Measurements from ENCODE around the gene GALC. TPM values are rescaled to one million over a fixed set of nuclear protein-coding genes. Genes with fewer than 3 reads are reported as not detected.

GALC gene
- polyA plus RNA-seq, 4 donors, result 15.7 to 116 (median 22.4) TPM

DNA sequence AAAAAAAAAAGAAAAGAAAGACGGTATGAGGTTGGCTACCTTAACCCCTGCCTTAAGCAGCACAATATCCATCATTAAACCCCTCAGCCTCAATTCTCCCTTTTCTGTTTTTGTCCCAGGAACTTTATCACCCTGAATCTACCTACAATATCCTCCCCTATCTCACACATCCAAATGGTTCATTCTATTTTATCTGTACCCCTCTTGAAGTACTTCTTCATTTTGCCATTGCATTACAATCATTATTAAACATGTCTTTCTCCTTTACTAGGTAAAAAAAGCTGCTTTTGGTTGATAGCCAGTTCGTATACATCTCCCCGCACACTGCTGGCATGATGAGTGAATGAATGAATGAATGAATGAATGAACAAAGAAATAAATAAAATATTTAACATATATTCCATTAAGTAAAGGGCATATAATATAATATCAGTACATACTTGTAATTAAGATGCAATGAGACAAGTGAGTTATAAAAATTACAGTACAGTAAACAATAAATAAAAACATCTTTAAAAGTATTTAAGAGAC, 11.6 kb upstream of the GALC start:
- DNase-seq (no peak), FAIRE-seq (no peak)
- H3K9me3 ChIP-seq (ENCODE audit: control insufficient read depth in 2 of 2, insufficient read depth in 1 of 2, low read depth in 1 of 2, low read length in 1 of 2), result no peaks in the 10 kb centered on the region
- no peaks in the 10 kb centered on the region for H3K27me3 ChIP-seq (ENCODE audit: control insufficient read depth in 3 of 3, insufficient read depth in 3 of 3, low read length in 3 of 3)
- no peaks in the 10 kb centered on the region for H3K4me1 ChIP-seq (ENCODE audit: control insufficient read depth in 3 of 3, insufficient read depth in 2 of 3, low read depth in 1 of 3, low read length in 2 of 3)
- no peak overlapping the region for H3K4me3 ChIP-seq (ENCODE audit: low read depth in 1 of 3, low read length in 3 of 3)
- H3K27ac ChIP-seq (ENCODE audit: low read depth in 1 of 3, low read length in 2 of 3), result no peak overlapping the region
- H3K36me3 ChIP-seq (ENCODE audit: control insufficient read depth in 3 of 3, insufficient read depth in 2 of 3, low read depth in 1 of 3, low read length in 3 of 3), result no peaks in the 10 kb centered on the region
- WGBS, 3 donors, result 57 to 85% (median 65%) methylated on average over 3 of the region's 3 CpGs

GRCh38 chr14:88003425-88003824, 10.4 kb upstream of the GALC start:
- Histone ChIP-seq H3K27me3 (ENCODE audit: control insufficient read depth in 3 of 3, insufficient read depth in 3 of 3, low read length in 3 of 3) (no peaks in the 10 kb centered on the region), H3K9me3 (ENCODE audit: control insufficient read depth in 2 of 2, insufficient read depth in 1 of 2, low read depth in 1 of 2, low read length in 1 of 2) (no peaks in the 10 kb centered on the region), H3K27ac (ENCODE audit: low read depth in 1 of 3, low read length in 2 of 3) (no peak overlapping the region), H3K4me1 (ENCODE audit: control insufficient read depth in 3 of 3, insufficient read depth in 2 of 3, low read depth in 1 of 3, low read length in 2 of 3) (peaks cover 0 to 11% (median 4%) of the 10 kb centered on the region in 3 donors), H3K36me3 (ENCODE audit: control insufficient read depth in 3 of 3, insufficient read depth in 2 of 3, low read depth in 1 of 3, low read length in 3 of 3) (no peaks in the 10 kb centered on the region), H3K4me3 (ENCODE audit: low read depth in 1 of 3, low read length in 3 of 3) (no peak overlapping the region)
- 78 to 85% (median 84%) methylated on average over 4 of the region's 4 CpGs for WGBS, 3 donors
- FAIRE-seq (no peak), DNase-seq (no peak)

GRCh38 chr14:88002421-88003075, 9.6 kb upstream of the GALC start:
- 74 to 95% (median 74%) methylated on average over 4 of the region's 4 CpGs for WGBS, 3 donors
- H3K9me3 ChIP-seq (ENCODE audit: control insufficient read depth in 2 of 2, insufficient read depth in 1 of 2, low read depth in 1 of 2, low read length in 1 of 2), result no peaks in the 10 kb centered on the region
- peaks cover 0 to 13% (median 4%) of the 10 kb centered on the region in 3 donors for H3K4me1 ChIP-seq (ENCODE audit: control insufficient read depth in 3 of 3, insufficient read depth in 2 of 3, low read depth in 1 of 3, low read length in 2 of 3)
- FAIRE-seq, result no peak
- H3K27me3 ChIP-seq (ENCODE audit: control insufficient read depth in 3 of 3, insufficient read depth in 3 of 3, low read length in 3 of 3), result no peaks in the 10 kb centered on the region
- H3K36me3 ChIP-seq (ENCODE audit: control insufficient read depth in 3 of 3, insufficient read depth in 2 of 3, low read depth in 1 of 3, low read length in 3 of 3), result no peaks in the 10 kb centered on the region
- no peak overlapping the region for H3K4me3 ChIP-seq (ENCODE audit: low read depth in 1 of 3, low read length in 3 of 3)
- DNase-seq, result no peak
- H3K27ac ChIP-seq (ENCODE audit: low read depth in 1 of 3, low read length in 2 of 3), result peak overlapping the region in 2 of 3 donors; percentile 4 to 29

DNA sequence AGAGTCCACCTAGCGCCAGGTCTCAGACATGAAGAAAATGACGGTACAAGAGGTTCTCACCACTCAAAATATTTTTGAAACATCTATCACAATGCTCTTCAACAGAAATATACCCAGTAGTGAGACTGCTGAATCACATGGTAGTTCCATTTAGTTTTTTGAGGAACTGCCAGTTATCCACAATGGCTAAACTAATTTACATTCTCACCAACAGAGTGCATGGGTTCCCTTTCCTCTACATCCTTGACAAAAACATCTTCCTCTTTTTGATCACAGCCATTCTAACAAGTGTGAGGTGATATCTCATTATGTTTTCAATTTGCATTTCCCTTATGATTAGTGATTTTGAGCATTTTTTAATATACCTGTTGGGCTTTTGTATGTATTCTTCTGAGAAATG, 6.3 kb upstream of the GALC start:
- no peak for DNase-seq
- WGBS, 3 donors, result 83 to 88% (median 85%) methylated on average over 2 of the region's 2 CpGs
- no peaks in the 10 kb centered on the region for H3K9me3 ChIP-seq (ENCODE audit: control insufficient read depth in 2 of 2, insufficient read depth in 1 of 2, low read depth in 1 of 2, low read length in 1 of 2)
- peaks cover 0 to 41% (median 5%) of the 10 kb centered on the region in 3 donors for H3K4me1 ChIP-seq (ENCODE audit: control insufficient read depth in 3 of 3, insufficient read depth in 2 of 3, low read depth in 1 of 3, low read length in 2 of 3)
- no peaks in the 10 kb centered on the region for H3K27me3 ChIP-seq (ENCODE audit: control insufficient read depth in 3 of 3, insufficient read depth in 3 of 3, low read length in 3 of 3)
- FAIRE-seq, result no peak
- H3K27ac ChIP-seq (ENCODE audit: low read depth in 1 of 3, low read length in 2 of 3), result peak overlapping the region in 1 of 3 donors; percentile 59
- no peaks in the 10 kb centered on the region for H3K36me3 ChIP-seq (ENCODE audit: control insufficient read depth in 3 of 3, insufficient read depth in 2 of 3, low read depth in 1 of 3, low read length in 3 of 3)
- no peak overlapping the region for H3K4me3 ChIP-seq (ENCODE audit: low read depth in 1 of 3, low read length in 3 of 3)

DNA sequence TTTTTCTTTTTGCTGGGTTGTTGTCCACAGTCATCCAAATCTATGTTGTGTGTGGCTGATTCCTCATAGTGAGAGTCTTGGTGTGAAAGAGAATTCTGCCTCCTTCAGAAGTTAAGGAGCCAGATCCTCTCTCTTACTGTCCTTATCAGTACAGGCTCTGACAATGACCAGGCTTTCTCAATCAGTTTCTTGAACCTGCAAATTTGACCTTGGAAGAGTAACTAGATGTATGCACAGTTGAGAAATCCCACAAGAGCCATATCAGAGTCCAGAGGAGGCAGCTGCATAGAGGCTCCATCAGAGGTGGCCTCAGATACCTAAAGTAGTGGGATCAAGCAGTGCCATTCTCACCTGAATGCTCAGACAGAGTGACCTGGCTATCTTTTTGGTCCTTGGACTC, 5.5 kb upstream of the GALC start:
- Histone ChIP-seq H3K4me3 (ENCODE audit: low read depth in 1 of 3, low read length in 3 of 3) (no peak overlapping the region), H3K4me1 (ENCODE audit: control insufficient read depth in 3 of 3, insufficient read depth in 2 of 3, low read depth in 1 of 3, low read length in 2 of 3) (peaks cover 2 to 49% (median 6%) of the 10 kb centered on the region in 3 donors), H3K27ac (ENCODE audit: low read depth in 1 of 3, low read length in 2 of 3) (peak overlapping the region in 1 of 3 donors; percentile 59), H3K36me3 (ENCODE audit: control insufficient read depth in 3 of 3, insufficient read depth in 2 of 3, low read depth in 1 of 3, low read length in 3 of 3) (no peaks in the 10 kb centered on the region), H3K9me3 (ENCODE audit: control insufficient read depth in 2 of 2, insufficient read depth in 1 of 2, low read depth in 1 of 2, low read length in 1 of 2) (no peaks in the 10 kb centered on the region), H3K27me3 (ENCODE audit: control insufficient read depth in 3 of 3, insufficient read depth in 3 of 3, low read length in 3 of 3) (no peaks in the 10 kb centered on the region)
- FAIRE-seq (no peak), DNase-seq (peak in 1 of 2 donors; percentile 64)

DNA sequence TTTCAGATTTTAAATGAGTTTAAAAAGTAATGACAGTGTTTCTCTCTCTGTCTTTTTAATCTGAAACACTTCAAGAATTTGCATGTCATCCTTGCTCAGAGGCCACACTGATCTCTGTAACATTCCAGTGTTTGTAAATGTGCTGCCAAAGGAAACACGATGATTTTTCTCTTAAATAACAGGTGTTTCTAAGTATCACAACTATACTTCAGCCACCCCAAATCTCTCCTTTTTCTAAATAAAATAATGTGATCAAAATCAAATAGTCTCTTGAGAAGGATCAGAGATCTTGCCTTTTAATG, 3.3 kb upstream of the GALC start:
- DNase-seq, result no peak
- WGBS, 3 donors, result 9 to 31% (median 29%) methylated on average over 1 of the region's 1 CpG
- Histone ChIP-seq H3K4me1 (ENCODE audit: control insufficient read depth in 3 of 3, insufficient read depth in 2 of 3, low read depth in 1 of 3, low read length in 2 of 3) (peaks cover 5 to 52% (median 7%) of the 10 kb centered on the region in 3 donors), H3K27ac (ENCODE audit: low read depth in 1 of 3, low read length in 2 of 3) (peak overlapping the region; percentile 48 to 93 (median 74)), H3K36me3 (ENCODE audit: control insufficient read depth in 3 of 3, insufficient read depth in 2 of 3, low read depth in 1 of 3, low read length in 3 of 3) (no peaks in the 10 kb centered on the region), H3K4me3 (ENCODE audit: low read depth in 1 of 3, low read length in 3 of 3) (no peak overlapping the region), H3K9me3 (ENCODE audit: control insufficient read depth in 2 of 2, insufficient read depth in 1 of 2, low read depth in 1 of 2, low read length in 1 of 2) (no peaks in the 10 kb centered on the region), H3K27me3 (ENCODE audit: control insufficient read depth in 3 of 3, insufficient read depth in 3 of 3, low read length in 3 of 3) (no peaks in the 10 kb centered on the region)
- FAIRE-seq, result no peak

GRCh38 chr14:87995500-87996290, 2.7 kb upstream of the GALC start:
- no peaks in the 10 kb centered on the region for H3K27me3 ChIP-seq (ENCODE audit: control insufficient read depth in 3 of 3, insufficient read depth in 3 of 3, low read length in 3 of 3)
- no peak overlapping the region for H3K4me3 ChIP-seq (ENCODE audit: low read depth in 1 of 3, low read length in 3 of 3)
- WGBS, 3 donors, result 16 to 47% (median 33%) methylated on average over 6 of the region's 6 CpGs
- H3K27ac ChIP-seq (ENCODE audit: low read depth in 1 of 3, low read length in 2 of 3), result peak overlapping the region; percentile 48 to 93 (median 80)
- DNase-seq, result peak; percentile 65 to 73
- H3K36me3 ChIP-seq (ENCODE audit: control insufficient read depth in 3 of 3, insufficient read depth in 2 of 3, low read depth in 1 of 3, low read length in 3 of 3), result no peaks in the 10 kb centered on the region
- H3K9me3 ChIP-seq (ENCODE audit: control insufficient read depth in 2 of 2, insufficient read depth in 1 of 2, low read depth in 1 of 2, low read length in 1 of 2), result no peaks in the 10 kb centered on the region
- H3K4me1 ChIP-seq (ENCODE audit: control insufficient read depth in 3 of 3, insufficient read depth in 2 of 3, low read depth in 1 of 3, low read length in 2 of 3), result peaks cover 7 to 52% (median 8%) of the 10 kb centered on the region in 3 donors
- FAIRE-seq, result no peak

DNA sequence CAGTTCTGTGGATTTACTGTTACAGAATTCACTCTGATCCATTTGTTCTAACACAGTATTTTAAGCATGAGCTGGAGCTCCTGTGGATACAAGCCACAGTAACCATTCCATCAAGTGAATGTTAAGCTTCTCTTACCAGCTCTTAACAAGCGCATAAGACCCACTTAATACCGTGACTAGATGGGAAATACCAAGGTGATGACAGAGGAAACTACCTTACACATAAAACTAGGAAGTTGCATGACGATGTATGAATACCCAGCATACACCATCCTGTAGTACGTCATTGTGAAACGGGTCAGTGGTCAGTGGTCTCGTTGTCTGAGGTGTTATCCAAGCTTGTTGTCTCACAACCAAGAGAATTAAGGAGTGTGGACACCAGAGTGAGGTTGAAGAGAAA, 2.0 kb upstream of the GALC start:
- WGBS, 3 donors, result 37 to 62% (median 45%) methylated on average over 6 of the region's 6 CpGs
- H3K36me3 ChIP-seq (ENCODE audit: control insufficient read depth in 3 of 3, insufficient read depth in 2 of 3, low read depth in 1 of 3, low read length in 3 of 3), result no peaks in the 10 kb centered on the region
- H3K4me3 ChIP-seq (ENCODE audit: low read depth in 1 of 3, low read length in 3 of 3), result no peak overlapping the region
- DNase-seq, result peak; percentile 38 to 55
- FAIRE-seq, result no peak
- H3K9me3 ChIP-seq (ENCODE audit: control insufficient read depth in 2 of 2, insufficient read depth in 1 of 2, low read depth in 1 of 2, low read length in 1 of 2), result no peaks in the 10 kb centered on the region
- H3K27ac ChIP-seq (ENCODE audit: low read depth in 1 of 3, low read length in 2 of 3), result peak overlapping the region; percentile 44 to 93 (median 57)
- peaks cover 9 to 59% (median 9%) of the 10 kb centered on the region in 3 donors for H3K4me1 ChIP-seq (ENCODE audit: control insufficient read depth in 3 of 3, insufficient read depth in 2 of 3, low read depth in 1 of 3, low read length in 2 of 3)
- H3K27me3 ChIP-seq (ENCODE audit: control insufficient read depth in 3 of 3, insufficient read depth in 3 of 3, low read length in 3 of 3), result no peaks in the 10 kb centered on the region

Data from small intestine (tissue), 7 donors.